SK-N-MC (cell line): ENCODE measurements around the gene PARD3B.

Source experiments
- EZH2 ChIP-seq: fragments of 200-600 bp; sonication (generic); IDR thresholded peaks from one replicate; pipeline ENCODE4 v1.6.1; 2017; ENCODE audit warnings: antibody characterized with exemption
- POLR2AphosphoS5 ChIP-seq: IDR thresholded peaks from 2 replicates; pipeline ENCODE4 v1.6.1; 2012; ENCODE audit warnings: mild to moderate bottlenecking, low read depth, low read length, borderline replicate concordance

GRCh38 chr2:204655626-204656025 is 110.4 kb downstream of the PARD3B start:
- no peak for TF ChIP-seq POLR2AphosphoS5
- no peak for TF ChIP-seq EZH2
